Activated naive CD4-positive, alpha-beta T cell treated with Interleukin-2 at 50 U/mL for 16 hours (primary cell): Measurements from ENCODE around the gene CSNK1G1.

Experiments used
- DNase-seq: peaks from one replicate; pipeline ENCODE4 v3.0.0-alpha.2; 2020

CSNK1G1 gene

DNA sequence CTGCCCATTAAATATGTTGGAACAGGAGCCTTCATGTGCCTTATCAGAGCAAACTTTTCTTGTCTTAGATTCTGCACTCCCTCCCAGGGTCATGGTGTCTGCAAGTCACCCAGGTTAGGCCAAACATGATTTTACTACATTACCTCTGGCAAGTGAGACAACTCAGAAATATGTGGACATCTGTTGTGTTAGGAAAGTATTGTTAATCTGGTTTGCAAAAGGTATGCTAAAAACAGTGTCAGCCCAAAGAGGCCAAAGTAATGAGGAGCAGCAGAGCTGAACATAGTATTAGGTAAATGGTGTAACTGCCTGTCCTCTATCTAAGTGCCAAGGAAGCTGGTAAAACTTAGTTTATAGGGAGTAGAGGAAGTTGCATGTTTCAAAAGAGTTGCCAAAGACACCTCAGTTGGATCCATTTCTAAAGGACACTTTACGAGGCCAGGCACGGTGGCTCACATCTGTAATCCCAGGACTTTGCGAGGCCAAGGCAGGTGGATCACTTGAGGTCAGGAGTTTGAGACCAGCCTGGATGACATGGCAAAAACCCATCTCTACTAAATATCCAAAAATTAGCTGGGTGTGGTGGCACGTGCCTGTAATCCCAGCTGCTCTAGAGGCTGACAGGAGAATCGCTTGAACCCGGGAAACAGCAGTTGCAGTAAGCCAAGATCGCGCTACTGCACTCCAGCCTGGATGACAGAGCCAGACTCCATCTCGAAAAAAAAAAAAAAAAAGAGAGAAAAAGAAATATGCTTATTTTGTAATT lies 170.6 kb downstream of the CSNK1G1 start:
- DNase-seq: no peak

DNA sequence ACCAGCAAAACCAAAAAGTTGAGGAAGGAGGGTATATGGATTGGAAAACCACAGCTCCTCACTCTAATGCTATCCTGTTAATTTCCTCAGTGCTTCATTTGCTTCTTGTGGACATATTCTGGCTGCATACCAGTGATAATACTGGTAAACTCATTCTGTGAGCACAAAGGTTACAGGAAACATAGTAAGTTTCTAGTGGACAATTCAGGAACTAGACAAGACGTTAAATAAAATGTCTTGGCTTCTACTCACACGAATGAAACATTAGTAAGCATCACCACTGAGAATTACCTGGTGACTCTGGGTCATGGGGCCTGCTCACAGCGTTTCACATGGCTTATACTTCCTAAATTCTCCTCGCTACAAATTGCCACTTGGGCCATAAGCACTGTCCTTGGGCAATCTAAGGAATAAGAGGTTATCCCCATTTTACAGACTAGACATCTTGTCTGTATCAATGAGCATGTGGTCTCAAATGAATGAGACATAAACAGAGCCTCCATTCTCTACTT lies 173.1 kb downstream of the CSNK1G1 start:
- DNase-seq: no peak

DNA sequence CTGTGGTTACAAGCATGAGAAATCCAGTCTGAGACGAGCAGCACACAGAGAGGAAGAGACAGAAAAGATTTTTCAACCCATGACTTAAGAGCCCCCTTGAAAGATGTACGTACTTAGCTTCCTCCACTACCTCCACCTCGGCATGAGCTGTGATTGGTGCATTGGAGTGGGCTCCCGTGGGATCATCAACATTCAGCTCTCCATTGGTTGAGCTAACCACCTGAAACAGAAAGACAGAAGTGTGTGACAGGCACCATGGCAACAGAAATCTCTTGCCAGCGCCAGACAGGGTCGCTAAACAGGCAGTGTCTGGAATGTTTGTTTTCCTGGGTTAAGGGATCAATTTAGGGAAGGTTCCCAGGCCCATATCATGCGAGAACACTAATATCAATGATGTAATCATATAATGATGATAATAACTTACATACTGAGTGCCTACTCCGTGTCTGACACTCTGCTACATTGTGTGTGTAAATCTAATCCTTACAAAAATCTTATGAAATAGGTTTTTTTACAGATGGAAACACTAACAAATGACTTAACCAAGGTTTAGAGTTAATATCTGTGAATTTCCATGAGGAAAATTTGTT lies 175.6 kb downstream of the CSNK1G1 start:
- no peak for DNase-seq

DNA sequence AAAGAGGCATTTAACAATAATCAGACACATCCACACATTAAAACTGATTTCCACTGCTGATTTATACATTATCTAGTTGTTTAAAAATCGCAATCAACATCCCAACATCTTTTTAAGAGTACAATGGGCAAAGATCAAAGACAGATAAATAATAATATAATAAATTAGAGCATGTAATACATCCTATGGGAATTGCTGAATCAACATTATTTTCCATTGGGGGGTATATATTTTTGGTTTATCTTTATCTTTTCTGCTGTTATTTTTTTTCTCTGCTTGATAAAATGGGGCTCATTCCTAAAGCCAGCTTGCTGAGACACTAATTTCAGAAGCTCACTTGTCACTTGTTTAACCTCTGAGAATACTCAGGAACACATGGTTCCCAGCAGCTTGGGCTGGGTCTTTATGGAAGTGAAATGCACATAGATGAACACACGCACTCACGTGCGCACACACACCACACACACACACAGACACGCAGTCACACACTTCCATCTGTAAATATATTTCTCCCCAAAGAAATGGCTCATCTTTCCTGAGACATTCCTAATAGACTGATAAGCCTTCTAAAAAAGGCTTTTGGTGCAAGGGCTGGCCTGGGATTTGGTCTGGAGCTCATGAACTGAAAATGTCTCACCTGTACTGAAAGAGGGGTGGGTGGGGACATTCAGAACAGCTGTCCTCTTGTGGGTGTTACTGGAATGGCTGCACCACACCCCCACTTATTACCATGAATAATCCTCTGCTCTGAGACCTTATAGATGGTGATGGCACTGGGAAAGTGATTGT lies 189.7 kb downstream of the CSNK1G1 start:
- DNase-seq: no peak

DNA sequence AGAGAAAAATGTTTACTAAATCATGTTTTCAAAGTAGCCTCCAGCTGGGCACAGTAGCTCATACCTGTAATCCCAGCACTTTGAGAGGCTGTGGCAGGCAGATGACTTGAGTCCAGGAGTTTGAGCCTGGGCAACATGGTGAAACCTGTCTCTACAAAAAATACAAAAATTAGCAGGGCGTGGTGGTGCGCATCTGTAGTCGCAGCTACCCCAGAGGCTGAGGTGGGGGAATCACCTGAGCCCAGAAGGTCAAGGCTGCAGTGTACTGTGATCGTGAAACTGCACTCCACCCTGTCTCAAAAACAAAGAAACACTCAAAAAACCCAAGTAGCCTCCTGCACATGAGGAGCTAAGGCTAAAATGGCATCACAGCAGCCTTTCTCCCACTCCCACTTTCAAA lies 191.5 kb downstream of the CSNK1G1 start:
- DNase-seq: no peak

DNA sequence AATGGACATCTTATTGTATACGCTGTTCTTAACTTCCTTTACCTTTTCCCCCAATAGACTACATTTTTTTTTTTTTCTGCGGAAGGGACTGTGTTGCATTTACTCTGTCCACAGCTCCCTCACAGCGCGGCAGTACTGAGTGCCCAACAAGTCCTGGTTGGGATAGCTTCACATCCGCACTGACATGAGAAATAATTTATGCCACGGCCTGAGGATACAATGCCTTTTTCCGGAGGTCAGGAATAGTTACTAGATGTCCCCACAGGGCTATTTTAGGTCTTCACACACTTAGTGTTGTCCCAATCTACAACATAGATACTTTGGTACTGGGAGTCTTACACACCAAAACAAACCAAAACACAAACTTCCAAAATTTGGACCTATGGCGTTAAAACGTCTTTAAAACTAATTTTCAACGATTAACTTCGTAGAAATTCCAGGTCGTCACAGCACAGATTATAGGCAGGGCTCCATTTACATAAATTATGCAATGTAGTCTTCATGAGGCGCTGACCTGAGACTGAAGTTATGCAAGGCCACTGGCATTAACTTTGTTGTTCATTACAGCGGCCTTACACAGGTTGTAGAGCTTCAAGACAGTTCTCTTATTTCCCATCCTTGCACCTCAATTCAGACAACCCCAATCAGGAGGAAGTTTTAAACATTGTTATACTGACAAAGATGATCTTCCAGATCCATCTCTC lies 192.2 kb downstream of the CSNK1G1 start:
- no peak for DNase-seq

DNA sequence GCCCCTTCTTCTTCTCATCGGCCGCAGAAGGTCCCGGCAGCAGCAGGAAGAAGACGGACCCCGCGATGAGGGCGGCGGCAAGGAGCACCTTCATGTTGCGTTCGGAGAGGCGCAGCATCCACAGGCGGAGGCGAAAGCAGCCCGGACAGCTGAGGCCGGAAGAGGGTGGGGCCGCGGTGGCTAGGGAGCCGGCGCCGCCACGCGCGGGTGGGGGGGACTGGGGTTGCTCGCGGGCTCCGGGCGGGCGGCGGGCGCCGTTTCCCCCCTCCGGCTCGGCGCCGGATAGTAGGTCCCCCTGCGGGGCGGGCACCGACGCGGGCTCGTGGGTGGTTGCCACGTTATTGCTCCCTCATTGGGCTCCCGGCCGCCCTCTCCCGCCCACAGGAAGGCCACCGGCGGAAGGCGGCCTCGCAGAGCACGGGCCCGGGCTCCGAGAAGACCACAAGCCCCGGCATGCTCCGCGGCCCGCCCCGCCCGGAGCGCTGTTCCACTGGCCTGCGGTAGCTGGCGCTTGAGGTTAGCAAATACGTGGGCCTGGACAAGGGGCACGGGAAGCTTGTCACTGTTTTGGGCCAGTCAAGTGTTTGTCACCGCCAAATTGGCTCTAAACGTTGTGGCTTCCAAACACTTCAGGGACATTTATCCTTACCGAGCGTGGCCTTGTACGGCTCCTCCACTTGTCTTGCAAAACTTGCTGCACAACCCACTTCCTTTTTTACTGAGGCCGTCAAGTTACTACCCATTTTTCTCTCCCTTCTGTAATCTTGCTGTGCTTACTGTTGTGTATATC lies 192.9 kb downstream of the CSNK1G1 start, which contains the start of gene PPIB:
TSS of gene PPIB (minus strand) at position 154 of the 790 bp plus-strand sequence. CDS start at position 118, 36 bp downstream.
- peak; percentile 98 for DNase-seq

DNA sequence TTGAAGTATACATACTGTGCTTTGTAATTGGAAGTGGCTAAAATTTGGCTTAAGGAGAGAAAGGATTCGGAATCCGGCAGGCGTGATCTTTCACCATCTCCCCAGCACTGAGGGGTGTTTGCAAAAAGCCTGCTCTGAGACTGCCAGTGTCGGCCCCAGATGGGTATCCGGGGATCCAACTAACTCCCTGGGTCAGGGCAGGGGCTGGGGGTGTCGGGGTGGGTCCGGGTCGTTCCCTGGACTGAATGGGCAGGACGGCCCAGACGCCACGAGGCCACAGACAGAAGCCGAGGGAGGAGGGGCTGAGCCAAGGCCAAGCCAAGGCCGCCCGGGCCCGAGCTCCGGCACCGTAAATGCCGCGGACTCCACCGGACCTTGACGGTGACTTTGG lies 193.5 kb downstream of the CSNK1G1 start:
- DNase-seq: no peak

DNA sequence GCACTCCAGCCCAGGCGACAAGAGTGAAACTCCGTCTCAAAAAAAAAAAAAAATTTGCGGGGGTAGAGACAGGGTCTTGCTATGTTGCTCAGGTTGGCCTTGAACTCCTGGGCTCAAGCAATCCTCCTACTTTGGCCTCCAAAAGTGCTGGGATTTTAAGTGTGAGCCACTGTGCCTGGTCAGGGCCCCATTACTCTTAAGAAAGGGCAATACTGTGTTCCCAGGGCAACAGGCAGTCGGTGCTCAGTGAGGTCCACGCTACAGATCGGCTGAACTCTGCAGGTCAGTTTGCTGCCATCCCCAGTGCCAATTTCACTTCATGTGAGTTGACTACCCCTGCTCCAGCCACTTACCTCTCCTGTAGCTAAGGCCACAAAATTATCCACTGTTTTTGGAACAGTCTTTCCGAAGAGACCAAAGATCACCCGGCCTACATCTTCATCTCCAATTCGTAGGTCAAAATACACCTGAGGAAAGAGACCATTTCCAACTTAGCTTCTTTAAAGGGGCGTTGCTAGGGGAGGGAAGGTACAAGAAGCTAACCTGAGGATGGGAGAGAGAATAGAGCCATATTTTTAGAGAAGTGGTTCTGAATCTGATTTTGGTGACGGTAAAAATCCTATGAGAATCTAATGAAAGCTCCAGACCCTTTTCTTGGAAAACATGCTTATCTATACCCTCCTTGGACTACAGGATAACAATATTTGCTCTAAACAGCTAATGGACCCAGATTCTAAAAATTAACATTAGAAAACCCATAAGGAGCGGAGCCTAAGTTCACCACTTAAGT lies 194.1 kb downstream of the CSNK1G1 start:
- DNase-seq: no peak

DNA sequence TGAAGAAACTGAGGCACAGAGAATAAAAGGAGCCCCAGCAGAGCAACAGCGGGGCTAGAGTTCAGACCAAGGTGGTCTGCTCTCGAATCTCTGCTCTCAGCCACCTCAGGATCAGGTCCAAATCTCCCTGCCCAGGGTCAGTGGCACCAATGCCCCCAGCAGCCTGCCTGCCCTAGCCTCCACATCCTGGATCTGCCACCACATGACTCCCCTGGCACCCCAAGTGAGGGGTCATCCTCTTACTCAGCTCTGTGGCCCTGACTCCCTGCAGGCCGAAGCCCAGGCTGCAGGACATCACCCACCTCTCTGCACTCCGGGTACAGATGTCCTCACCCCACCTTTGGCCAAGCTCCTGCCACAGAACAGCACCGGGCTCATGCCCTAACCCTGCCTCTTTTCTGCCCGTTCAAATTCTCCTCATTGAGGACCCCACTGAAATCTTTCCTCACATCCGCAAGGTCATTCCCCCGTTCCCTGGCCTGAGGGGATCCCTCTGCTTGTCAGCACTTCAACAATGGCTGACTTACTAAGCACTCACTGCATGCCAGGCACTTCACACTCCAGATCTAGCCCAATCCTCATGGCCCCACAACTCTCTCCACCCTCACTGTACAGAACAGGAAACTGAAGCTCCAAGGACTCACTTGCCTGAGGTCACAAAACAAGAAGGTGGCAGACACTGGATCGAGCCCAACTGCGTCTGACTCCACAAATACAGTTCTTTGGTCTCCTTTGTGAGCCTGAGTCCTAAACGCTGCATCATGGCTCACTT lies 197.4 kb downstream of the CSNK1G1 start:
- DNase-seq: no peak

DNA sequence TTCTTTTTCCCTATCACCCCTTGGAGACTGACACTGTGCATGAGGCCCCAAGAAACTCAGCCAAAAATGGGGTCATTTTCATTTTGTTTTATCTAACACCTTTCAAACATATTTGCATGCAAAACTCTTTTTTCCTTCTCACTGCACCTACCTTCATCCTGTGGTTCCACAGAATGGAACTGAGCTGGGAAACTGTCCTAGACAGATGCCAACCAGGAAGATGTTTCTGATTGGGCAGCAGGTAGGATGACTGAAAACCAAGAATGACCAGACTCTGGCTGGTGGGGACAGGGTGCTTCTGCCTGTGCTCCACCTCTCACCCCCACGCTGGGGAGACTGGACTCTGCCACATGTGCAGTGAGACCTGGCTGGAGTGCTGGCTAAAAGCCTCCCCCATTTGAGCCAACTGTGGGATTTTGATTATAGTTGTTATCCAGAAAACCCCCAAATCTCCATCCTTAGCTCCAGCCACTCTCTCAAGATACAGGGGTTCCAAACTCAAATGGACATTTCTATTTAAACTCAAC lies 198.3 kb downstream of the CSNK1G1 start:
- no peak for DNase-seq

DNA sequence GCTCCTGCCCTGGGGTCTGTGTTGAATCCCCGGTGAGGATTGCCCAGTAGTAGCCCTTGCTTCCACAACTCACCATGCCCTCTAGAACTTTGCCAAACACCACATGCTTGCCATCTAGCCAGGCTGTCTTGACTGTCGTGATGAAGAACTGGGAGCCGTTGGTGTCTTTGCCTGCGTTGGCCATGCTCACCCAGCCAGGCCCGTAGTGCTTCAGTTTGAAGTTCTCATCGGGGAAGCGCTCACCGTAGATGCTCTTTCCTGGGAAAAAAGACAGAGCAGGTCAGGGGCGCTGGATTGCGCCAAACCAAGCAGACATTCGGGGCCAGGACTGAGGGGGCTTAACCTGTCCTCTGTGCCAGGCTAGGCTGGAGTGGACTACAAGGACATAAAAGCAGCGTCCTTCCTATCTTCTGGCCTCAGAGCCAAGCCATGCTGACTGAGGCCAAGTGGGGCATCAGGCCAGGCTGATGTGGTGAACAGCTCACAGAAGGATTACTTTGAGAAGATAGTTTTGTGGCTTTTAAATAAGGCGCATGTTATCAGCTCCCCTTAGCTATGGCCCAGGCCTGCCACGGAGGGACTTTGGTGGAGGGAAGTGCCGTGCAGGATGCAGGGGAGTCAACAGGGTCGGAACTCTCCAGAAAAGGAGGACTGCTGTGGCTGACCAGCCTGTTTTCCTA lies 199.2 kb downstream of the CSNK1G1 start:
- DNase-seq: no peak

DNA sequence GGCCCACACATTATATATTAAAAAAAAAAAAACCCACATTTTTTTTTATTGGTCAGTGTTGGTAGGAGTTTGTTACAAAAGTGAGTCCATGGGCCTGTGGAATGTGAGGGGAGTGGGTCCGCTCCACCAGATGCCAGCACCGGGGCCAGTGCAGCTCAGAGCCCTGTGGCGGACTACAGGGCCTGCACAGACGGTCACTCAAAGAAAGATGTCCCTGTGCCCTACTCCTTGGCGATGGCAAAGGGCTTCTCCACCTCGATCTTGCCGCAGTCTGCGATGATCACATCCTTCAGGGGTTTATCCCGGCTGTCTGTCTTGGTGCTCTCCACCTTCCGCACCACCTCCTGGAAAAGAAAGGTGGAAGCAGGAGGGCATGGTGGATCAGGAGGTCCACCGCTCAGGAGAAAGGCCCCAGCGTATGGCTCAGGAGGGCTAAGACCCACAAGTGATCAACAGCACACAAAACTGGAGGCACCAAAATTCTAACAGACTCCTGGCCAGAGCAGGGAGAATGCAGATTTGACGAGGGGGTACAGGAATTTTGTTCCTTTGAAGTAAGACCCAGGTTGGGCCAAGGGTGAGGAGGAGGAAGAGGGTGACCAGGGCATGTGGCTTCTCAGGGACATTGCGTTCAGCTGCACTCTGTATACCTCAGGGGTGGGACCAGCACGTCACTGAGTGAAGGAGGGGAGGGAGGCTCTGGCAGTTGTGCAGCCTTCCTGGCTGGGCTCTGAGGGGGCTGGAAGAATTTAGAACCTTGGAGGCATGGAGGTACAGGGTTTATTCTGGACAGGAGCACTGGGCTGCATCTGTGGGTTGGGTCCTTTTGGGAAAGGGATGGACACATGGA lies 199.9 kb downstream of the CSNK1G1 start:
- DNase-seq: no peak

DNA sequence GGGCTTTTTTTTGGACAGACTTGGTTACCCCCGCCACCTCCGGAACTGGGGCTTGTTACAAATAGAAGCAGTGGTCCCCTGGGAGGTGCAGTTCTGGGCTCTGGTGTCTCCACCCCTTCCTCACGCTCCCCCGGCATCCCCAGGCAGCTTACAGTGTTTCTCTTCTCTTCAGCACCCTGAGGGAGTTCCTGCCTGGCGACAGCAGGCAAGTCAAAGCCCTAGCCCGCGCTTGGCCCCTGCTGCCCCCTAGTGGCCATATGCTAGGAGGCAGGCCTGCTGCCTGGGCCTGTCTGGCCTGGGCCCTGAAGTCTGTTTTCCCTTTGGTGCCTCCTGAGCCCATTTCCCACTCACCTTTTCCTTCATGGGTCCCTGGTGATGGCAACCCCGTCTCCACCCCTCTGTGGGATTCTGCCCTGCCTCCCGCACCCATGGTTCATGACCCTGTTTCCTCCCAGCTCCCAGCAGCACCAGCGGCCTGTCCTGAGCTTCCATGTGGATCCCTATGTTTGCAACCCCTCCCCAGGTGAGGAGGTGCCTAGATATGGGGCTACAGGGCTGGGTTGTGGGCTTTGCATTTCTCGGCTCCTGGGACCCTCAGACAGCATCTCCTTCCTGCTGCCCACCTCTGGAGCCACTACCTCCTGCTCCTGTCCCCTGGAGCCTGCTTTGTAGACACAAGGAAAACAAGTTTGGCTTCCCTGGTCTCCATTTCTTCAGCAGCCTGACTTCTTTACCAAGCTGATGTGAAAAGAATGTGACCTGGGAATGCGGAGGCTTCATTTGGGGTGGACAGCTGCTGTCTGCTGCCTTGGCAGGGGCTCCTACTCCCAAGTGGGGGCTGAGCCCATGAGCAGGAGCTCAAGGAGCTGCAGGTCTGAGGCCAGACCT lies 202.2 kb downstream of the CSNK1G1 start:
- DNase-seq: peak; percentile 92

DNA sequence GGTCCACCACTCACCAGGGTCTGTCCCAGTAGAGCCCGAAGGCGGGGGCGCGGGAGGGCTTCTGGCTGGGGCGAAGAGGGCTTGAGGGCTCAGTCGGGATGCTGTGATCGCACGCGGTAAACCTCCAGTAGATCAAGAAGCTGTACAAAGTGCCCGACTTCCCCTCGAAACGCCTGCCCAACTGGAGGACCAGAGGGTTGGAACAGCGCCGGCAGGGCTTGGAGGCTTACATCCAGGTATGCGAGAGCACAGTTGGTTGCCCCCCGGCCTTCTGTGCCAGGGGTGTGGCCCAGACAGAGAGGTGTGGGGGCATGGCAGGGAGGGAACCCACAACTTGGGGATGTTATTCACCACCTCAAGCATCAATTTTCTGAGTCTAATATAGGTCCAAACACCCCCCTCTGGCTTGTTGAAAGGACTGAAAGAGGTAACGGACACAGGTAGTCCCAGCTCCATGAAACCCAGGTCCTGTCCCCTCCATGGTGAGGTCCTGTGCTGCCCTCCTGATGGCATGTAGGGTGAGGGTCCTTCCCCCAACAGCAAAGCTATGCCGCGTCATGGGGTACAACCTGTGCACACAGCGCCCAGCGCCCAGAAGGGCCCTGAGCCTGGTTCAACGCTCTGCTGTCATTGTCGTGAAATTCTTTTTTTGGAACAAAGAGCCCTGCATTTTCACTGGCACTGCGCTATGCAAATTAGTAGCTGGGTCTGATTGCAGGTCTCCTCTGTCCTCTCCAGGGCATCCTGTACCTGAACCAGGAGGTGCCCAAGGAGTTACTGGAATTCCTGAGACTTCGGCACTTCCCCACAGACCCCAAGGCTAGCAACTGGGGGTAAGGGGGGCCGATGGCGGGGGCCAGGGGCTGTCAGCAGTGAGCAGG lies 203.2 kb downstream of the CSNK1G1 start:
- DNase-seq: no peak

DNA sequence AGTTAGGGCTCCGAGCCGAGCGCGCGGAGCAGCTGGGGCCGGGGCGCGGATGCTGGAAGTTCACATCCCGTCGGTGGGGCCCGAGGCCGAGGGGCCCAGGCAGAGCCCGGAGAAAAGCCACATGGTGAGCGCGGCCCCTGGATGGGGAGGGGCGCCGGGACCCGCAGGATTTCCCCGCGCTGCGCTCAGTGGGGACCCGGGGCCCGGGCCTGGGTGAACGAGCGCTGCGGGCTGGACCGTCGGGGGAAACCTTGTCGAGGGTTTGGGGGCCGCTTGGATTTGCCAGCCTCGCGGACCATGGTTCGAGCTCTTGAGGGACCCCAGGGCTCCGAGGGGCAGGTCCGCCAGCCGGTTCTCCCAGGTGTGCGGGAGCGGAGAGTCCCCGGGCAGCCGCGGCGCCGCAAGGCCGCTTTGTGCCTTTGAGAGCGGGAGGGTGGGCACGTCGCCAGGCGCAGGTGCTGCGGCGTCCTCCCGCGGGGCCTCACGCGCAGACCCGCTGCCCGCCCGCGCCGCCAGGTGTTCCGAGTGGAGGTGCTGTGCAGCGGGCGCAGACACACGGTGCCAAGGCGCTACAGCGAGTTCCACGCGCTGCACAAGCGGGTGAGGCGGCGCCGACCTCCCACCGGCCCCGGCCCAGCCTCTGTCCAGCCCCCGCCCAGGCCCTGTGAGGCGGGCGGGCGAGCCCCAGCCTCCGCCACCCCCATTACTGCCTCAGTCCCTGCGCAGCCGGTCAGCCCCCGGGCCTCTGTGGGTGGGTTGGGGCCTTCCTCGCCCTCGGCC lies 204.1 kb downstream of the CSNK1G1 start, which contains the start of gene SNX22:
TSS of gene SNX22 (plus strand) at position 5 of the 780 bp plus-strand sequence. CDS start at position 50, 45 bp downstream.
- peak; percentile 33 for DNase-seq
